Spinal cord (tissue), 10 donors: ENCODE measurements around the gene GPR3. TPM values are rescaled to one million over a fixed set of nuclear protein-coding genes. Genes with fewer than 3 reads are reported as not detected.
"Not testable (repeated sequence)": the region's sequence is repeated elsewhere in the genome, so short reads cannot be mapped to it uniquely, and the experiment has no call there.

ENCODE experiments used
- DNase-seq, 6 donors: peaks; one replicate each; pipeline versions ENCODE4 v3.0.0 to v3.0.0-alpha.2; 2013 to 2015; ENCODE audit warnings: low spot score in 6 of 6, low read depth in 4 of 6
- H3K27ac ChIP-seq: one replicate; pipeline ENCODE4 v1.5.1; 2013; ENCODE audit warnings: low read depth, low read length, control low read depth
- H3K27me3 ChIP-seq: one replicate; pipeline ENCODE4 v1.6.1; 2013; ENCODE audit warnings: low read length; ENCODE audit not compliant: control insufficient read depth, insufficient read depth
- H3K36me3 ChIP-seq: one replicate; pipeline ENCODE4 v1.6.1; 2013; ENCODE audit warnings: low read length; ENCODE audit not compliant: control insufficient read depth, insufficient read depth
- H3K4me1 ChIP-seq: one replicate; pipeline ENCODE4 v1.6.1; 2013; ENCODE audit warnings: low read length; ENCODE audit not compliant: control insufficient read depth, insufficient read depth
- H3K4me3 ChIP-seq: one replicate; pipeline ENCODE4 v1.5.1; 2013; ENCODE audit warnings: low read depth, low read length, control low read depth
- H3K9me3 ChIP-seq: one replicate; pipeline ENCODE4 v1.6.1; 2013; ENCODE audit warnings: low read length; ENCODE audit not compliant: control insufficient read depth, insufficient read depth
- WGBS: methylation state at CpG from one replicate; pipeline ENCODE4 v1.1.5; 2013; ENCODE audit warnings: missing lambda C conversion rate; ENCODE audit not compliant: insufficient coverage; 5-methylcytosine and 5-hydroxymethylcytosine counted together
- polyA plus RNA-seq, 2 donors: library from polyadenylated mRNA; unstranded; fragments of 120-200 nt; gene quantifications; one replicate each; pipeline ENCODE4 v1.2.1, GENCODE V29; 2013; ENCODE audit not compliant: insufficient read length in 2 of 2
- total RNA-seq, 2 donors: library from RNA; depleted of rRNA in 1 of 2; stranded (reverse); fragments of 120-200 nt in 1 of 2; fragments of >200 nt in 1 of 2; gene quantifications; one replicate each; pipeline versions ENCODE4 v1.2.3 to v1.2.4, GENCODE V29; 2013 to 2014
- donor health status: healthy.

GPR3 gene
- total and polyA plus RNA-seq, 4 donors, result 0.66 to 3.6 (median 2.4) TPM

DNA sequence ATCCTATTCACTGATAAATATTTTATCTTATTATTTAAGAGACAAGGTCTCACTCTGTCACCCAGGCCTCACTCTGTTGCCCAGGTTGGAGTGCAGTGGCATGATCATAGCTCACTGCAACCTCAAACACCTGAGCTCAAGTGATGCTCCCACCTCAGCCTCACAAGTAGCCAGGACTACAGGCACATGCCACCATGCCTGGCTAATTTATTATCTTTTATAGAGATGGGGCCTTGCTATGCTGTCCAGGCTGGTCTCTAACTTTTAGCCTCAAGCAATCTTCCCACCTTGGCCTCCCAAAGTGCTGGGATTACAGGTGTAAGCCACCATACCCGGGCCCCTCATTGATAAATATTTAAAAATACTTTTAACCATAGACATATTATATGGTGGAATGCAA is 40.3 kb downstream of the GPR3 start:
- no CpG with 5 or more reads among the region's 1 CpG for WGBS
- H3K27ac ChIP-seq, result peak overlapping the region; percentile 6
- peaks cover 30% of the 10 kb centered on the region for H3K4me1 ChIP-seq
- not testable (repeated sequence) for H3K9me3 ChIP-seq, H3K27me3 ChIP-seq, H3K4me3 ChIP-seq, DNase-seq, H3K36me3 ChIP-seq

DNA sequence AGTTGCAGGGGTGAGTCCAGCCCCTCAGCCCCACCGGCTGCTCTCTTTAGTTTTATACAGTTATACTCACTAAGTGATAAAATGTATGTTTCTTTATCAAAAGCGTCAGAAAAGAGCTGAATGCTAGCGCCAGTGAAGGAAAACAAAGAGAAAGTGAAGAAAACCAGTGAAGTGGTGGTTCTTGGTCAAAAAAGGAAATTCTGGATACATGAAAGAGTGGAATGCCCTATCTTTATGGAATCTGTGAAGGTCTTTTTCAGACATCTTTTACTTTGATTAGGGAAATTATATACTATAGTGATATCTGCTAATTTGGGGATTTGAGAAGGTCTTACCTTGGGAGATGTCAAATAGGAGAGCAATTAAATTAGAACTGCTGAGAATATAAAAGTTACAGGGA is 41.3 kb downstream of the GPR3 start:
- Histone ChIP-seq H3K27ac (peak overlapping the region; percentile 10), H3K36me3 (no peaks in the 10 kb centered on the region), H3K27me3 (no peaks in the 10 kb centered on the region), H3K4me3 (no peak overlapping the region), H3K9me3 (no peaks in the 10 kb centered on the region), H3K4me1 (peaks cover 24% of the 10 kb centered on the region)
- no peak for DNase-seq
- 100% methylated on average over 2 of the region's 3 CpGs for whole genome bisulfite sequencing

DNA sequence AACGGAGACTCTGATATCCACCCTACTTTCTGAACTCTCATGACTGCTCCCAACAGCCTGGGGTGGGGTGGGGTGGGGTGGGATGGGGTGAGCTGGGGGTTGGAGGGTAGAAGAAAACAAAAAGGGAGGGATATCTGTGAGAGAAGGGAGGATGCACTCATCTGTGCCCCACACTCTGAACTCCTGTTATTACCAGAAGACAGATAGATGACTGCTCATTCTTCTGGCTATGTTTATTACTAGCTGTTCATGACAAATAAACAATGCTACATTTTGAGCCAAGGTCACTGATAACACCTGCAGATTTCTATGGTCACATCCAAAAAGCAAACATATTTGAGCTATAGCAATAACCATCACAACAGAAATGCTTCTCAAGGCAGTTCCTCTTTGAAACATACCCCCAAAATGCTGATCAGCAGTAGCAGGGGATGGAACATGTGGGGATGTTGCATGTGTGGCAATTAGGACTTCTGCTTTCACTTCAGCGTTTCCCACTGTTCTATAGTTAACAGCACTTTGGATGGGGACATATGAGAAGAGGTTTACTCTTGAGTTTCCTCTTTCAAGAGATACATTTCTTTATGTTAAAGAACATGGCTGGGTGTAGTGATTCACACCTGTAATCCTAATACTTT is 43.3 kb downstream of the GPR3 start:
- H3K36me3 ChIP-seq, result no peaks in the 10 kb centered on the region
- H3K27me3 ChIP-seq, result no peaks in the 10 kb centered on the region
- peaks cover 9% of the 10 kb centered on the region for H3K4me1 ChIP-seq
- no peak overlapping the region for H3K4me3 ChIP-seq
- no peak for DNase-seq
- WGBS, result no CpG with 5 or more reads among the region's 2 CpGs
- H3K9me3 ChIP-seq, result no peaks in the 10 kb centered on the region
- H3K27ac ChIP-seq, result peak overlapping the region; percentile 74

DNA sequence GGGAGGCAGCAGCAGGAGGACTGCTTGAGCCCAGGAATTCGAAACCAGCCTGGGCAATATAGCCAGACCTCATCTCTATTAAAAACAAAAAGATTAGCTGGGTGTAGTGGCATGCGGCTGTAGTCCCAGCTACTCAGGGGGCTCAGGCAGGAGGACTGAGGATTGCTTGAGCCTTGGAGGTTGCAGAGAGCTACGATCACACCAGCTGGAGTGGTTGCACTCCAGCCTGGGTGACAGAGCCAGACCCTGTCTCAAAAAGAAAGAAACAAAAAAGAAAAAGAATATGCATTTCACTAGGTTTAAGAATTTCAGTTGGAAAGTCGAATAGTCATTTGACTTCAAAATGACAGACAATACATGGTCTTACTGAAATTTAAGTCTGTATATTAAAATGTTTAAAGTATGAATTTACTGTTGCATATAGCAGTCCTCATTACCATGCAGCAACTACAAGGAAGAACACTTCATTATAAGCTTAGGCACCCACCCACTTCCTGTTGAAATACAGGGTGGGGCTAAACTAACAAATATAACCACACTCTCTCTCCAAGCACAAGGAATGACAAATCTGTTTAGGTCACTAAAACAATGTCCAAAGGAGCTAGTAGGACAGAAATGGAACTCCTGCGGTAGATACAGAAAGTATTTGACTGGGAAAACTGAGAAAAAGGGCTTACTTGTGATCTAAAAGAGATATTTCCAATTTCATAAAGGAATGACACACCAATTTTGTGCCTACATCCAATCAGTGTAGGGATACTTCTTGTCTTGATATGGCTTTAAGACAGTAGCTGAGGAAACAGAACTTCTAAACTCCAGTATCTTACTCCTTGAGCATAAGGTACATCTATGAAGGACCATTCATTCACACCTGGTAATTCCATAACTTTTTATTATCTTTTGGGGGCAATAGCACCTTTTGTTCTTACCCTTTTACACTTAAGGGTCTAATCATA is 44.1 kb downstream of the GPR3 start:
- DNase-seq, result no peak
- WGBS, result 60% methylated on average over 1 of the region's 5 CpGs
- Histone ChIP-seq H3K27me3 (no peaks in the 10 kb centered on the region), H3K36me3 (peaks cover 5% of the 10 kb centered on the region), H3K4me1 (peaks cover 9% of the 10 kb centered on the region), H3K27ac (peak overlapping the region; percentile 74), H3K9me3 (no peaks in the 10 kb centered on the region), H3K4me3 (no peak overlapping the region)

DNA sequence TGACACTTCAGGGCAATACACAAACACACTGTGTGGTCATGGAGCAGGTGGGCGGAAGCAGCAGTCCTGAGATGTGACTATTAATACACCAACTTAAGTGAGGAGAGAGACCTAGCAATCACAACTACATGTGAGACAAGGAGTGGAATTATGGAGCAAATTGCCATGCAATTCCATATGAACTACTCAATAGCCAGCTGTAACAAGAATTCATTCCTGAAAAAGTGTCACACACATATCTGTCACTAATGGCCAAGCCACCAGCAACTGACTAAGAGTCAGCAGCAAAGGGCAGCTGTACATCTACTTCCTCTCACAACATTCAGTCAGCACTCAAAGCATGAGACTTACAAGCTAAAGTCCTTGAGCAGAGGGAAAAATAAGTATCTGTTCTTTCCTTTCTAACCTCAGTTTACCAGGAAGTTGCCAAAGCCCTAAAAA is 46.2 kb downstream of the GPR3 start:
- peaks cover 9% of the 10 kb centered on the region for H3K4me1 ChIP-seq
- WGBS, result no CpG with 5 or more reads among the region's 1 CpG

DNA sequence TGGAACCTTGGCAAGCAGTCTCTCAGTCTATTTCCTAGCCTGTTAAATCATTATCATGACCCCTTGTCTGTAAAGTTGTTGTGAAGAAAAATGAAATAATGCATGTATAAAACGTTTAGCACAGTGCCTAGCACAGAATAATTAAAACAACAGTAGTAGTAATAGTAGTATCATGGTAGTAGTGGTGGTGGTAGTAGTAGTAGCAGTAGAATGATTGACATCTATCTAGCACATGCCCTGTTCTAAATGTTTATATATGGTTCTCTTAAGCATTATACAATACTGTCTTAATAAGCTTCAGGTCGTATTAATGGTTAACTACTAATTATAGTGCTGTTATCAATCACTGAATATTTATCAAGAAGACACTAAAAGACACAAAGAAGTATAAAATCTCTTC is 46.7 kb downstream of the GPR3 start:
- no peaks in the 10 kb centered on the region for H3K9me3 ChIP-seq
- H3K36me3 ChIP-seq, result peaks cover 7% of the 10 kb centered on the region
- H3K27ac ChIP-seq, result no peak overlapping the region
- WGBS, result no CpG with 5 or more reads among the region's 2 CpGs
- H3K4me1 ChIP-seq, result peaks cover 9% of the 10 kb centered on the region
- H3K4me3 ChIP-seq, result no peak overlapping the region
- DNase-seq, result no peak
- H3K27me3 ChIP-seq, result no peaks in the 10 kb centered on the region

More for the DNA sequence above, 46.2 kb downstream of the GPR3 start:
- no peaks in the 10 kb centered on the region for H3K9me3 ChIP-seq
- no peak for DNase-seq
- no peaks in the 10 kb centered on the region for H3K27me3 ChIP-seq
- H3K36me3 ChIP-seq, result peaks cover 5% of the 10 kb centered on the region
- H3K4me3 ChIP-seq, result no peak overlapping the region
- no peak overlapping the region for H3K27ac ChIP-seq

DNA sequence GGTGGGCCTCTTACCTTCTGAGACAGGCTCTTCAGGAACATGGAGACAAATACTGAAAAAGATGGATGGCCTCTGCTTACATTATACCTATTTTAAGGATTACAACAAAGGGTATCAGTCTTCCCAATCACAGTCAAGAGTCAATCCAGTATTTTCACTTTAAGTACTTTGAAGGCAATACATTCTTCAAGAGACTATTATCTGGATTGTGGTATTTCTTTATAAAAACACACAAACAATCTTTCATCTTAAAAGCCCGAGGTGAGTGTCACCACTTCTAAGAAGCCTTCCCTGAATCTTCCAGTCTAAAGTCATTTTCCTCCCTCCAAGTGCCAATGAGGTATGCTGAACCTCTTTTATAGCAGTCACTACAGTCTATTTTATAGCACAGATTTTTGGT is 52.2 kb downstream of the GPR3 start:
- Histone ChIP-seq H3K36me3 (peaks cover 18% of the 10 kb centered on the region), H3K27ac (no peak overlapping the region), H3K9me3 (no peaks in the 10 kb centered on the region), H3K4me3 (no peak overlapping the region), H3K27me3 (no peaks in the 10 kb centered on the region), H3K4me1 (no peaks in the 10 kb centered on the region)
- WGBS, result no CpG with 5 or more reads among the region's 1 CpG
- DNase-seq, result no peak

Other genes starting within 250 kb of the GPR3 start
- 1 to 10 TPM; 5.9 to 7.5 TPM for gene SLC9A1, start 237.5 kb upstream of the GPR3 start, total RNA-seq
- gene SLC9A1, start 237.5 kb upstream of the GPR3 start, polyA plus RNA-seq, result 10 to 100 TPM; 23.2 to 24.5 TPM
- gene WDTC1, start 158.0 kb upstream of the GPR3 start, total RNA-seq, result 10 to 100 TPM; 22.3 to 22.7 TPM
- 10 to 100 TPM; 46.2 to 52.0 TPM for gene WDTC1, start 158.0 kb upstream of the GPR3 start, polyA plus RNA-seq
- 10 to 100 TPM; 22.6 to 42.2 TPM for gene TMEM222, start 70.5 kb upstream of the GPR3 start, total RNA-seq
- gene TMEM222, start 70.5 kb upstream of the GPR3 start, polyA plus RNA-seq, result 10 to 100 TPM; 61.0 to 63.3 TPM
- gene SYTL1, start 50.6 kb upstream of the GPR3 start, total RNA-seq, result 1 to 10 TPM in 1 of 2 donors, under 1 TPM in 1; 0.59 to 3.6 TPM
- gene SYTL1, start 50.6 kb upstream of the GPR3 start, polyA plus RNA-seq, result 1 to 10 TPM in 1 of 2 donors, under 1 TPM in 1; 0.67 to 1.3 TPM
- gene MAP3K6, start 25.7 kb upstream of the GPR3 start, total RNA-seq, result 10 to 100 TPM in 1 of 2 donors, 1 to 10 TPM in 1; 5.8 to 21.7 TPM
- 10 to 100 TPM in 1 of 2 donors, 1 to 10 TPM in 1; 7.3 to 12.9 TPM for gene MAP3K6, start 25.7 kb upstream of the GPR3 start, polyA plus RNA-seq
- gene FCN3, start 17.8 kb upstream of the GPR3 start, total RNA-seq, result under 1 TPM in 1 of 2 donors, not detected in 1; 0.44 TPM
- gene FCN3, start 17.8 kb upstream of the GPR3 start, polyA plus RNA-seq, result under 1 TPM in 1 of 2 donors, not detected in 1; 0.27 TPM
- 1 to 10 TPM in 1 of 2 donors, not detected in 1; 2.8 TPM for gene CD164L2, start 9.3 kb upstream of the GPR3 start, total RNA-seq
- gene CD164L2, start 9.3 kb upstream of the GPR3 start, polyA plus RNA-seq, result under 1 TPM; 0.15 to 0.29 TPM
- 10 to 100 TPM; 24.3 to 32.7 TPM for gene WASF2, start 97.5 kb downstream of the GPR3 start, total RNA-seq
- gene WASF2, start 97.5 kb downstream of the GPR3 start, polyA plus RNA-seq, result 10 to 100 TPM; 76.0 to 76.3 TPM
- gene AHDC1, start 211.5 kb downstream of the GPR3 start, total RNA-seq, result 10 to 100 TPM; 13.2 to 22.8 TPM
- gene AHDC1, start 211.5 kb downstream of the GPR3 start, polyA plus RNA-seq, result 10 to 100 TPM; 63.9 to 68.9 TPM
- 1 to 10 TPM; 5.3 to 8.5 TPM for gene FGR, start 242.6 kb downstream of the GPR3 start, total RNA-seq
- gene FGR, start 242.6 kb downstream of the GPR3 start, polyA plus RNA-seq, result 1 to 10 TPM; 4.0 to 5.4 TPM